Measurements from ENCODE around the gene PSTPIP1.
A peak's percentile ranks its signal among the peaks of the same experiment; 100 is the strongest.
"Not testable (repeated sequence)": the region's sequence is repeated elsewhere in the genome, so short reads cannot be mapped to it uniquely, and the experiment has no call there.

PSTPIP1 gene

GRCh38 chr15:76994971-76995945 is at the start of gene PSTPIP1:
TSS of gene PSTPIP1 (plus strand) at chr15:76995126. CDS start at chr15:76995574, 448 bp downstream.
- DNase-seq (ENCODE audit: low spot score), result peak; percentile 71

GRCh38 chr15:76945494-76946093 is 49.3 kb upstream of the PSTPIP1 start:
- DNase-seq (ENCODE audit: low spot score), result no peak

GRCh38 chr15:76947454-76947853 is 47.5 kb upstream of the PSTPIP1 start:
- DNase-seq (ENCODE audit: low spot score), result no peak

- DNase-seq (ENCODE audit: low spot score), result no peak
Observed at GRCh38 chr15:76951220-76951619, 43.7 kb upstream of the PSTPIP1 start.

- no peak for DNase-seq (ENCODE audit: low spot score)
Observed at GRCh38 chr15:76953913-76954312, 41.0 kb upstream of the PSTPIP1 start.

- no peak for DNase-seq (ENCODE audit: low spot score)
Observed at GRCh38 chr15:76954744-76955143, 40.2 kb upstream of the PSTPIP1 start.

GRCh38 chr15:76961268-76962011 is 33.5 kb upstream of the PSTPIP1 start:
- no peak for DNase-seq (ENCODE audit: low spot score)

- DNase-seq (ENCODE audit: low spot score), result no peak
Observed at GRCh38 chr15:76962337-76963013, 32.5 kb upstream of the PSTPIP1 start.

GRCh38 chr15:76963596-76963995 is 31.3 kb upstream of the PSTPIP1 start:
- no peak for DNase-seq (ENCODE audit: low spot score)

- DNase-seq (ENCODE audit: low spot score), result no peak
Observed at GRCh38 chr15:76964157-76964556, 30.8 kb upstream of the PSTPIP1 start.

GRCh38 chr15:76966051-76966450 is 28.9 kb upstream of the PSTPIP1 start:
- DNase-seq (ENCODE audit: low spot score), result not testable (repeated sequence)

- no peak for DNase-seq (ENCODE audit: low spot score)
Observed at GRCh38 chr15:76967067-76967466, 27.9 kb upstream of the PSTPIP1 start.

- DNase-seq (ENCODE audit: low spot score), result no peak
Observed at GRCh38 chr15:76968306-76968705, 26.6 kb upstream of the PSTPIP1 start.

- no peak for DNase-seq (ENCODE audit: low spot score)
Observed at GRCh38 chr15:76972389-76973361, 22.3 kb upstream of the PSTPIP1 start.

GRCh38 chr15:76973362-76973743 is 21.6 kb upstream of the PSTPIP1 start:
- peak; percentile 70 for DNase-seq (ENCODE audit: low spot score)

GRCh38 chr15:76973906-76974305 is 21.0 kb upstream of the PSTPIP1 start:
- no peak for DNase-seq (ENCODE audit: low spot score)

- DNase-seq (ENCODE audit: low spot score), result no peak
Observed at GRCh38 chr15:76974456-76975036, 20.4 kb upstream of the PSTPIP1 start.

GRCh38 chr15:76976141-76976540 is 18.8 kb upstream of the PSTPIP1 start:
- no peak for DNase-seq (ENCODE audit: low spot score)

- DNase-seq (ENCODE audit: low spot score), result peak; percentile 30
Observed at GRCh38 chr15:76976572-76977270, 18.2 kb upstream of the PSTPIP1 start.
